ENCODE measurements around the gene STX8. TPM values are rescaled to one million over a fixed set of nuclear protein-coding genes. Genes with fewer than 3 reads are reported as not detected.
"Not testable (repeated sequence)": the region's sequence is repeated elsewhere in the genome, so short reads cannot be mapped to it uniquely, and the experiment has no call there.

Gene STX8
- total and polyA plus RNA-seq, 12 donors, result 53.3 to 80.1 (median 63.9) TPM

- H3K36me3 ChIP-seq, result no peaks in the 10 kb centered on the region
- H3K27me3 ChIP-seq, result no peaks in the 10 kb centered on the region
- WGBS, 2 donors, result 52 to 76% methylated on average over 16 of the region's 16 CpGs
- peaks cover 0 to 23% (median 5%) of the 10 kb centered on the region in 9 donors for H3K4me1 ChIP-seq
- intact Hi-C loops (cut with DNase I), result no loop called here
- no peak overlapping the region for H3K4me3 ChIP-seq
- ATAC-seq (peak in 2 of 8 donors; percentile 17 to 48), DNase-seq (no peak)
- no peak overlapping the region for H3K27ac ChIP-seq
- no peak for TF ChIP-seq CTCF (IDR thresholded peaks at IDR 0.05)
- H3K9me3 ChIP-seq, result no peaks in the 10 kb centered on the region
Measured at GRCh38 chr17:9465210-9465921, 110.3 kb downstream of the STX8 start.

- 87 to 92% methylated on average over 6 of the region's 6 CpGs for WGBS, 2 donors
- TF ChIP-seq CTCF (IDR thresholded peaks at IDR 0.05), result no peak
- intact Hi-C loops (cut with DNase I), result loop anchor here in 1 of 10 donors (10.0 kb wide), 1 partner anchor 58 kb away; no protein-coding TSS in a partner anchor
- peaks cover 0 to 12% (median 0%) of the 10 kb centered on the region in 11 donors for H3K9me3 ChIP-seq
- H3K4me1 ChIP-seq, result peaks cover 0 to 10% (median 0%) of the 10 kb centered on the region in 9 donors
- H3K27me3 ChIP-seq, result no peaks in the 10 kb centered on the region
- H3K4me3 ChIP-seq, result no peak overlapping the region
- no peak for ATAC-seq
- no peak for DNase-seq
- H3K36me3 ChIP-seq, result no peaks in the 10 kb centered on the region
- no peak overlapping the region for H3K27ac ChIP-seq
Measured at GRCh38 chr17:9457005-9457404, 118.6 kb downstream of the STX8 start.

GRCh38 chr17:9456330-9456729 is 119.3 kb downstream of the STX8 start:
- Histone ChIP-seq H3K36me3 (no peaks in the 10 kb centered on the region), H3K9me3 (peaks cover 0 to 12% (median 0%) of the 10 kb centered on the region in 11 donors), H3K27ac (no peak overlapping the region), H3K4me3 (no peak overlapping the region), H3K27me3 (no peaks in the 10 kb centered on the region), H3K4me1 (peaks cover 0 to 10% (median 0%) of the 10 kb centered on the region in 9 donors)
- DNase-seq, result peak in 1 of 2 donors; percentile 22
- no peak for TF ChIP-seq CTCF (IDR thresholded peaks at IDR 0.05)
- 63 to 68% methylated on average over 1 of the region's 1 CpG for WGBS, 2 donors
- intact Hi-C loops (cut with DNase I), result loop anchor here in 1 of 10 donors (10.0 kb wide), 1 partner anchor 58 kb away; no protein-coding TSS in a partner anchor
- peak in 7 of 8 donors; percentile 74 to 91 (median 82) for ATAC-seq

- Histone ChIP-seq H3K9me3 (peaks cover 0 to 1% (median 0%) of the 10 kb centered on the region in 11 donors), H3K4me3 (no peak overlapping the region), H3K27me3 (no peaks in the 10 kb centered on the region), H3K36me3 (no peaks in the 10 kb centered on the region), H3K27ac (no peak overlapping the region), H3K4me1 (peaks cover 0 to 16% (median 3%) of the 10 kb centered on the region in 9 donors)
- no peak for TF ChIP-seq CTCF (IDR thresholded peaks at IDR 0.05)
- 91 to 100% methylated on average over 1 of the region's 1 CpG for WGBS, 2 donors
- ATAC-seq, result no peak
- intact Hi-C loops (cut with DNase I), result loop anchor here in 1 of 10 donors (10.0 kb wide), 1 partner anchor 63 kb away; no protein-coding TSS in a partner anchor
- DNase-seq, result no peak
Measured at GRCh38 chr17:9451934-9452333, 123.7 kb downstream of the STX8 start.

- H3K9me3 ChIP-seq; DNase-seq; ATAC-seq; H3K27me3 ChIP-seq; H3K4me3 ChIP-seq; H3K27ac ChIP-seq; intact Hi-C loops (cut with DNase I); H3K36me3 ChIP-seq: not testable (repeated sequence)
- 92 to 95% methylated on average over 6 of the region's 6 CpGs for WGBS, 2 donors
- peaks cover 0 to 12% (median 9%) of the 10 kb centered on the region in 9 donors for H3K4me1 ChIP-seq
Measured at GRCh38 chr17:9447298-9447697, 128.3 kb downstream of the STX8 start.
